BE2C (cell line): ENCODE data around the gene BPHL.

Experiments used
- DNase-seq: peaks from one replicate; pipeline ENCODE4 v3.0.0-alpha.2; 2020
- H3K27me3 ChIP-seq: fragments of 250-450 bp; sonication (Bioruptor Pico); 2 replicates; pipeline ENCODE4 v1.5.1; 2020; ENCODE audit warnings: mild to moderate bottlenecking
- H3K36me3 ChIP-seq: fragments of 250-450 bp; sonication (Bioruptor Pico); 2 replicates; pipeline ENCODE4 v1.5.1; 2020; ENCODE audit warnings: mild to moderate bottlenecking
- H3K4me1 ChIP-seq: fragments of 250-450 bp; sonication (Bioruptor Pico); 2 replicates; pipeline ENCODE4 v1.5.1; 2020
- H3K4me3 ChIP-seq: 2 replicates; pipeline ENCODE4 v1.5.1; 2011; ENCODE audit warnings: low read depth, low read length
- H3K9me3 ChIP-seq: fragments of 250-450 bp; sonication (Bioruptor Pico); 2 replicates; pipeline ENCODE4 v1.5.1; 2020
- CTCF ChIP-seq: IDR thresholded peaks from 2 replicates; pipeline ENCODE4 v1.5.1; 2012; ENCODE audit warnings: mild to moderate bottlenecking, low read depth, low read length

BPHL gene

GRCh38 chr6:3125815-3126214, 7.3 kb downstream of the BPHL start:
- H3K36me3 ChIP-seq = peaks cover 10% of the 10 kb centered on the region
- H3K9me3 ChIP-seq = no peaks in the 10 kb centered on the region
- no peak for DNase-seq
- H3K4me3 ChIP-seq = no peak overlapping the region
- peaks cover 6% of the 10 kb centered on the region for H3K4me1 ChIP-seq
- no peaks in the 10 kb centered on the region for H3K27me3 ChIP-seq
- no peak for TF ChIP-seq CTCF

DNA sequence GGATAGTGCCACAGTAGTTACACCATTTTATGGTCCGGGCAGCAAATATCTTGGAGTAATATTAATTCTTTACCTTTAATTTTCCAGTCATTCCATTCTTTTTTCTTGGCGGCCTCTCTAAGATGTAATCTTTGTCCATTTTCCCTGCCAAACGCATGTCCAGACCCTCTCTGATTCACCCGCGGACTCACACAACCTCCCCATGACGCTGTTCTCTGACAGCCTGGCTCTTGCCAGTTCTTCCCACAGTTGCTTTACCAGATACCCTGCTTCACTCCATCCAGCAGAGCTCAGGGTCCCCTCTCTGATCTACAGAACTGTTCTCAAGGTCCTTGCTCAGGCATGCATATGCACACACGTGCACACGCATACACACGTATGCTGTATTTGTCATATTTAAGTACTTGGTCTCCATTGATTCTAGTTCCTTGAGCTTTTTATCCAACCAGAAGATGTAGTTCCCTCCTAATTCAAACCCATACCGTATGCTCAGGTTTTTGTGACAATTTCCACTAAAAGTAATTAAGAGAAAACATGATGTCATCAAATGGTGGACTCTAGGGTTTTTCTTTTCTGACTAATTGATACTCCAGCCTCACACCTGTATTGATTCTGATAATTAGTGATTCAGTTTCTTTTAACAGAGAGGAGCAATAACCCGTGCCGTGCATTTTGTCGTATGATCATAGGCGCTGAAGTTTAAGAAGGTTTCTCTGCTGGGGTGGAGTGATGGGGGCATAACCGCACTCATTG, 10.0 kb downstream of the BPHL start:
- no peak overlapping the region for H3K4me3 ChIP-seq
- H3K9me3 ChIP-seq = no peaks in the 10 kb centered on the region
- no peak for DNase-seq
- H3K4me1 ChIP-seq = peaks cover 4% of the 10 kb centered on the region
- no peaks in the 10 kb centered on the region for H3K27me3 ChIP-seq
- H3K36me3 ChIP-seq = peaks cover 10% of the 10 kb centered on the region
- TF ChIP-seq CTCF = no peak

GRCh38 chr6:3131695-3132094, 13.2 kb downstream of the BPHL start:
- peaks cover 10% of the 10 kb centered on the region for H3K36me3 ChIP-seq
- DNase-seq = no peak
- H3K4me1 ChIP-seq = peaks cover 3% of the 10 kb centered on the region; the same call in 1 of the 2 replicates
- no peak for TF ChIP-seq CTCF
- H3K27me3 ChIP-seq = no peaks in the 10 kb centered on the region
- no peak overlapping the region for H3K4me3 ChIP-seq
- H3K9me3 ChIP-seq = no peaks in the 10 kb centered on the region

- DNase-seq = no peak
- Histone ChIP-seq H3K4me3 (no peak overlapping the region), H3K9me3 (no peaks in the 10 kb centered on the region), H3K4me1 (peaks cover 3% of the 10 kb centered on the region), H3K27me3 (no peaks in the 10 kb centered on the region), H3K36me3 (peaks cover 18% of the 10 kb centered on the region)
- TF ChIP-seq CTCF = no peak
These were observed 15.0 kb downstream of the BPHL start for GRCh38 chr6:3133515-3133914.

- H3K27me3 ChIP-seq = no peaks in the 10 kb centered on the region
- no peak for TF ChIP-seq CTCF
- H3K9me3 ChIP-seq = no peaks in the 10 kb centered on the region
- peaks cover 14% of the 10 kb centered on the region for H3K4me1 ChIP-seq
- DNase-seq = no peak
- H3K36me3 ChIP-seq = peaks cover 19% of the 10 kb centered on the region
- H3K4me3 ChIP-seq = no peak overlapping the region
These were observed 17.3 kb downstream of the BPHL start for GRCh38 chr6:3135668-3136291.
